Skeletal muscle satellite cell (primary cell): ENCODE results near the gene MAP2K1.

ENCODE experiments used
- H3K27me3 ChIP-seq: 2 replicates; pipeline ENCODE4 v1.7.0; 2013; ENCODE audit warnings: low read length; ENCODE audit not compliant: control insufficient read depth, insufficient read depth
- H3K36me3 ChIP-seq: 2 replicates; pipeline ENCODE4 v1.7.0; 2013; ENCODE audit warnings: mild to moderate bottlenecking, control low read depth, low read length; ENCODE audit not compliant: insufficient read depth
- H3K4me1 ChIP-seq: 2 replicates; pipeline ENCODE4 v1.7.0; 2013; ENCODE audit warnings: low read length; ENCODE audit not compliant: control insufficient read depth, insufficient read depth
- H3K4me2 ChIP-seq: 2 replicates; pipeline ENCODE4 v1.7.0; 2013; ENCODE audit warnings: mild to moderate bottlenecking, low read length
- H3K4me3 ChIP-seq: 2 replicates; pipeline ENCODE4 v1.7.0; 2013; ENCODE audit warnings: low read length
- H3K9ac ChIP-seq: 2 replicates; pipeline ENCODE4 v1.7.0; 2013; ENCODE audit warnings: mild to moderate bottlenecking, low read depth, low read length, moderate library complexity
- H3K9me3 ChIP-seq: replicated peaks from 2 replicates; pipeline ENCODE4 v1.7.0; 2013; ENCODE audit warnings: mild to moderate bottlenecking, control low read depth, low read length

Gene MAP2K1

DNA sequence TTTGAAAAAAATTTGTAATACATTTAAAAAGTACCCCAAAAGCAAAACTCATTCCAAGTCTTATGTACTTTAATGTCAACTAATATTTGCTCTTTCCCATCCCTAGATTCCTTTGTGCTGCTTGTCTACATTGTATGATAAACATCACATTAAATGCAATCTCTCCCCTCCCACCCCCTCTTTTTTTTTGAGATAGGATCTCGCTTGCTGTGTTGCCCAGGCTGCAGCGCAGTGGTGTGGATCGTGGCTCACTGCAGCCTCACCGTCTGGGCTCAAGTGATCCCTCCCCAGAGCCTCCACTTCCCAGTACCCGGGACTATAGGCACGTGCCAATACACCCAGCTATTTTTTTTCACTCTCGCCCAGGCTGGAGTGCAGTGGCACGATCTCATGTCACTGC lies 12.6 kb downstream of the MAP2K1 start:
- Histone ChIP-seq H3K4me3 (no peak overlapping the region), H3K27me3 (no peaks in the 10 kb centered on the region), H3K4me2 (no peak overlapping the region), H3K9me3 (no peaks in the 10 kb centered on the region), H3K36me3 (peaks cover 2% of the 10 kb centered on the region), H3K9ac (no peak overlapping the region), H3K4me1 (peaks cover 23% of the 10 kb centered on the region)

DNA sequence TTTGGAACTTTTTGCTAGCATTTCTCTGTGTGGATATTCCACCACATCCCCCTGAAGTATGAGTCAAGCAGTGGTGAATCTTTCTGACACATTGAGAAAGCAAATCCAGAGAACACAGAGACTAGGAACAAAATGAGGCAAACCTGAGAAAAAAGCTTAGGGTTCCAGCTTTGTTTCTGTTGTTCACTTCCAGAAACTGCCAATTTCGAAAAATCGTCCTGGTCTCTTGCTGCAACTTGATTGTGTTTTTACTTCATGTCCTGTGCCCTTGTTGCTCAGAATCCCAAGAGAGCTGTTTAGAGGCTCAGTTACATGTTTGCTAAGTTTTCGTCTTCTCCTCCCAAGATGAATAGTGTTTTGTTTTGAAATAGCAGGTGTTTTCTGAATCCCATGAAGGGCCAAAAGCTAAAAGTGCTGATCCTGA lies 13.7 kb downstream of the MAP2K1 start:
- Histone ChIP-seq H3K4me3 (peak overlapping the region; percentile 44), H3K27me3 (no peaks in the 10 kb centered on the region), H3K9me3 (no peaks in the 10 kb centered on the region), H3K4me2 (peak overlapping the region; percentile 52), H3K4me1 (peaks cover 33% of the 10 kb centered on the region), H3K9ac (no peak overlapping the region), H3K36me3 (peaks cover 2% of the 10 kb centered on the region)

DNA sequence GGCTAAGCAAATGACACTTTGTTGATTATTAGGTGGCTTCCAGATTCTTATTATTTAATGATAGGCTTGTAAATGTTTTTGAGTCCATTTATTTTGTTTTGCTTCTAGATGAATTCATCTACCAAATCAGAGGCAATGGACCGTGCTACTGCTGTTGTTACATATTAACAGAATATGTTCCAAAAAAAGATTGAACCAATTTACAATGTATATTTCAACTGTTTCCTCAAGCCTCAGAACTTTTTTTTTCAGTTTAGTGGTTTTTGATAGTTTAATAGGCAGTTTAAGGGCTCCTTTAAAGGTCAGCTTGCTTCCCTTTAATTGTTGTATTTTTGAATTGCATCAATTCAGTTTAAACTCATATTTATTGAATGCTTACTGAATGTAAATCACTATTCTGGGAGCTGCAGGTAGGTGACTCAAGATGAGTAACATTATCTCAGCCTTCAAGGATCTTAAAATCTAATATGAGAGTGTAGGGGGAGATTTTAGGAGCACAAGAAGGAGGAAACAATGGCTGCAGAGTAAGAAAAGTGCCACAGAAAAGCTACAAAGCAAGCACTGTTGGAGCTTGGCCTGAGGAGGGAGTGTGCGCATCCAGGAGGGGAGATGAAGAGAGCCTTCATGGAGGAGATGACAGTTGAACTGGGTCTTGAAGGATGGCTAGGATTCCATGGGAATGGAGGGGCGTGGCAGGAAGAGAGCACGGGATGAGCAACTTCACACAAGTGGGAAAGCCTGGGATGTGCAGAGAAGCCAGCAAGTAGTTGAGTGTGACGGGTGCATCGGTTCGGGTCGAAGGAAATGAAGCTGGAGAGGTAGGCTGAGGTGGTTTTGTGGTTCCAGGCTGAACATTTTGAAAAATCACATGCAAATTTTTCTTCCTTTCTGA lies 14.7 kb downstream of the MAP2K1 start:
- Histone ChIP-seq H3K9ac (no peak overlapping the region), H3K4me2 (peak overlapping the region; percentile 17), H3K27me3 (no peaks in the 10 kb centered on the region), H3K4me1 (peaks cover 43% of the 10 kb centered on the region), H3K36me3 (peaks cover under 1% of the 10 kb centered on the region), H3K9me3 (no peaks in the 10 kb centered on the region), H3K4me3 (no peak overlapping the region)

DNA sequence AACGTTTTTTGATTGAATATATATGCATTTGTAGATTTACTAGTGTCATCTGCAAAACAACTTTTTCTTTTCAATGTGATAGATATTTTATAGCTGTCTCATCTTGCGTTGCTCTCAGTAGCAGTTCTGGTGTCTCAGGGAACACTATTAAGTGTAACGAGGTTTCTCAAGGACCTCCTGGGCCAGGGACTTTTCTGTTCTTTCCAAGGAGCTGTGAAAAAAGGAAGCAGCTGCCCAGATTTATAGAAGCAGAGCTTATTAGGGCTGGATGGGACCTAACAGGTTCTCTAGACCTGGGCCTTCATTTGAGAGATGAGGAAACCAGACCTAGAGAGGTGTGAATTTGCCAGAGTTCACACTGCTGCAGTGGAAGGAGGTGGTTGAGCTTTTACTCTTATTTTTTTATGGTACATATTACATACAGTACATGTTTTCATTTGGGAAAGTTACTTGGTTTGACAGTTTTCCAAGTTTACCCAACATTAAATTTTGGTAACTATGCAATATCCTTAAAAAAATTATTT lies 16.1 kb downstream of the MAP2K1 start:
- Histone ChIP-seq H3K4me1 (peaks cover 44% of the 10 kb centered on the region), H3K27me3 (no peaks in the 10 kb centered on the region), H3K9ac (no peak overlapping the region), H3K4me3 (no peak overlapping the region), H3K4me2 (no peak overlapping the region), H3K9me3 (no peaks in the 10 kb centered on the region), H3K36me3 (no peaks in the 10 kb centered on the region)

DNA sequence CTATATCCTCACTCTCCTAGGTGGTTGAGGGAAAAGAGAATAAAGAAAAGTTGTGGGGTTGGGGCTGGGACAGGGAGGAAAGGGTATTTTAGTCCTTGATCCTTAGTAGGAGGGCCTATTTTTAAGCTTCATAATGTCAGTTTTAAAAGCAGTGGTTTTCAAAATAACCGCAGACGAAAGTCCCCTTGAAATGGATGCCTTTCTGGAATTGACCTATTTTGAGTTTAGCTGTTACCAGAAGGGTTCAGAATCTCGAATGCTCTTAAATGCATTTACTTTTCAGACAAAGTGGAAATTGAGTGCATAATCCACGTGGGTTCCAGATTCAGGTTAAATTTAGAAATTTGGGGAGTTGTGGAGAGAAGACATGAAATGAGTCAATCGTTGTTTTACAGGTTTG lies 16.6 kb downstream of the MAP2K1 start:
- H3K9me3 ChIP-seq: no peaks in the 10 kb centered on the region
- no peak overlapping the region for H3K4me3 ChIP-seq
- H3K36me3 ChIP-seq: no peaks in the 10 kb centered on the region
- no peak overlapping the region for H3K4me2 ChIP-seq
- H3K9ac ChIP-seq: no peak overlapping the region
- H3K4me1 ChIP-seq: peaks cover 44% of the 10 kb centered on the region
- no peaks in the 10 kb centered on the region for H3K27me3 ChIP-seq

GRCh38 chr15:66404122-66404521 lies 17.4 kb downstream of the MAP2K1 start:
- Histone ChIP-seq H3K36me3 (no peaks in the 10 kb centered on the region), H3K9ac (no peak overlapping the region), H3K4me2 (no peak overlapping the region), H3K4me3 (no peak overlapping the region), H3K9me3 (no peaks in the 10 kb centered on the region), H3K4me1 (peaks cover 44% of the 10 kb centered on the region), H3K27me3 (no peaks in the 10 kb centered on the region)

GRCh38 chr15:66404532-66404931 lies 17.8 kb downstream of the MAP2K1 start:
- Histone ChIP-seq H3K36me3 (no peaks in the 10 kb centered on the region), H3K27me3 (no peaks in the 10 kb centered on the region), H3K4me1 (peaks cover 44% of the 10 kb centered on the region), H3K4me3 (no peak overlapping the region), H3K9me3 (no peaks in the 10 kb centered on the region), H3K4me2 (no peak overlapping the region), H3K9ac (no peak overlapping the region)

- no peaks in the 10 kb centered on the region for H3K36me3 ChIP-seq
- H3K9me3 ChIP-seq: no peaks in the 10 kb centered on the region
- no peak overlapping the region for H3K4me3 ChIP-seq
- H3K27me3 ChIP-seq: no peaks in the 10 kb centered on the region
- H3K9ac ChIP-seq: peak overlapping the region; percentile 6
- peaks cover 42% of the 10 kb centered on the region for H3K4me1 ChIP-seq
- peak overlapping the region; percentile 48 for H3K4me2 ChIP-seq
Observed at GRCh38 chr15:66405007-66405406, 18.3 kb downstream of the MAP2K1 start.

DNA sequence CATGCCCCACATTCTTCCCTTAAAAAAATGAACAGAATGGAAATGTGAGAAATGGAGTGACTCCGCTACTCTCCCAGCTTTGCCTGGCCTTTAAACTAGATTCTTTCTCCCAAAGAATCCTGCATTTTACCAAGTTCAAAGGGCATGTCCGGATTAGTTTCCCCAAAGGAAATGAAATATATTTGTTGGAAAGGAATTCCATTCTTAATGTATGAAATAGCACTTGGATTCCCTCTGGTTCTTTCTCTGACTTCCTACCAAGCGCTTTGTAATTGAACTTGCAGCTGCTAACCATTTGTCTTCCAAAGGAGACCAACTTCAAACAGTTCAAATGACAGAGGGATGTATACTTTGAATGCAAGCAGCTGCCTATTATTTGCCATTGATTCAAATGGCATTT lies 18.9 kb downstream of the MAP2K1 start:
- peak overlapping the region; percentile 6 for H3K9ac ChIP-seq
- H3K36me3 ChIP-seq: no peaks in the 10 kb centered on the region
- H3K9me3 ChIP-seq: no peaks in the 10 kb centered on the region
- peaks cover 36% of the 10 kb centered on the region for H3K4me1 ChIP-seq
- H3K4me3 ChIP-seq: no peak overlapping the region
- no peaks in the 10 kb centered on the region for H3K27me3 ChIP-seq
- peak overlapping the region; percentile 48 for H3K4me2 ChIP-seq

GRCh38 chr15:66408254-66408653 lies 21.5 kb downstream of the MAP2K1 start:
- no peak overlapping the region for H3K4me3 ChIP-seq
- H3K9me3 ChIP-seq: no peaks in the 10 kb centered on the region
- peaks cover 27% of the 10 kb centered on the region for H3K4me1 ChIP-seq
- H3K36me3 ChIP-seq: no peaks in the 10 kb centered on the region
- no peak overlapping the region for H3K4me2 ChIP-seq
- no peak overlapping the region for H3K9ac ChIP-seq
- no peaks in the 10 kb centered on the region for H3K27me3 ChIP-seq

DNA sequence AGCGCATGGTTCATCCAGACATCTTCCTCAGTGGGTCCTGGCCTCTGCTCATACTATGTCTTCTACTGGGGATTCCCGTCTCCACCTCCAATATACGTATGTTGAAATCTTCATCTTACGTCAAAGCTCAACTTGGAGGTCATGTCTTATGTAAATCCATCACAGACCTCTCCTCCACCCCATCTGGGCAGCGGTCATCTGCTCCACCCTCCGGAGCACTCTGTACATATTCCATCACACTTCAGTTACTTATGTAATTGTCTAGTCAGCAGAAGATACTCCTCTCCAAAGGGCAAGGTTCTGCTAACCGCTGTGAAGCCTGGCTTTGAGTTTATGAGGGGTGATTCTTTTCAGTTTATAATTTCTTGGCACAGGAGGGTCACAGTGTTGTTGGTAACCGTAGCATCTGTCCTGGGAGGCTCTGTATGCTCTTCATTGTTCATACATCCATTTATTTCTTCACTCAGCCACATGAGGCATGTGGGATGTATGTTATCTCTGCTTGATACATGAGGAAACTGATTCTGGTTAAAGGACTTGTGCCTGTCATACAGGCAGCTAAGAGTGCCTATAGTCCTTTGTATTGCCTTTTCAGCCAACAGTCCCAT lies 22.1 kb downstream of the MAP2K1 start:
- Histone ChIP-seq H3K4me1 (peaks cover 27% of the 10 kb centered on the region), H3K9me3 (no peaks in the 10 kb centered on the region), H3K4me2 (no peak overlapping the region), H3K27me3 (no peaks in the 10 kb centered on the region), H3K9ac (no peak overlapping the region), H3K36me3 (no peaks in the 10 kb centered on the region), H3K4me3 (no peak overlapping the region)
